DOHH2 (cell line): ENCODE results near the gene SLC5A10.
"Not testable (repeated sequence)": the region's sequence is repeated elsewhere in the genome, so short reads cannot be mapped to it uniquely, and the experiment has no call there.

Experiments used
- CTCF ChIP-seq: fragments of 200-600 bp; sonication (generic); IDR thresholded peaks from one replicate; pipeline ENCODE4 v1.5.1; 2014; ENCODE audit warnings: antibody characterized with exemption, mild to moderate bottlenecking, low read depth, low read length; ENCODE audit not compliant: poor library complexity, severe bottlenecking
- EZH2phosphoT487 ChIP-seq: fragments of 200-600 bp; sonication (generic); IDR thresholded peaks from 2 replicates; pipeline ENCODE4 v1.6.1; 2017; ENCODE audit warnings: borderline replicate concordance, mild to moderate bottlenecking, antibody characterized with exemption, low read length, moderate library complexity, mixed read lengths

- not testable (repeated sequence) for TF ChIP-seq CTCF, EZH2phosphoT487
Observed at GRCh38 chr17:18922596-18922995, 29.4 kb upstream of the SLC5A10 start.
